ENCODE measurements around the gene ANKS1B.

- TF ChIP-seq GATA2 (IDR thresholded peaks at IDR 0.05; ENCODE audit: low read depth, low read length): no peak
- no peak for TF ChIP-seq GATA3 (IDR thresholded peaks at IDR 0.05; ENCODE audit: low read depth, low read length)
These were observed 1181.1 kb downstream of the ANKS1B start for GRCh38 chr12:98803468-98804209.

Measured in SH-SY5Y (cell line).